A549 (cell line): ENCODE results near the gene RNF220. TPM values are rescaled to one million over a fixed set of nuclear protein-coding genes. Genes with fewer than 3 reads are reported as not detected.

ENCODE experiments used
- ATAC-seq, 2 experiments: fragments of 200-7000 bp in 1 of 2; fragments of >200 bp in 1 of 2; cut with Nextera tagmentation in 1 of 2; cut with Tn5 transposase in 1 of 2; 3 replicates each; pipeline versions ENCODE4 v1.8.0 to v1.9.1; 2018 to 2020; ENCODE audit warnings: mild to moderate bottlenecking in 1 of 2, moderate library complexity in 1 of 2
- CTCF ChIA-PET: fragments of 300-600 bp; sonication (Branson Sonifier 250); formaldehyde crosslinking; extraction: SDS; loops from one replicate; lab custom pipeline; 2021; ENCODE audit warnings: antibody characterized with exemption, inconsistent platforms; lab: Yijun Ruan, JAX
- POLR2A ChIA-PET: fragments of 350-600 bp; formaldehyde crosslinking; extraction: SDS; loops from one replicate; lab custom pipeline; 2021; ENCODE audit warnings: antibody characterized with exemption, inconsistent platforms; lab: Yijun Ruan, JAX
- DNase-seq, 2 experiments: peaks; one replicate each; pipeline versions ENCODE4 v3.0.0 to v3.0.0-alpha.2; 2011 to 2016; ENCODE audit warnings: low read depth in 1 of 2, low spot score in 1 of 2
- FAIRE-seq: peaks from 2 replicates; lab custom pipeline; 2011; peaks lifted over from hg19 to GRCh38; lab: Jason Lieb, UNC
- H3K27ac ChIP-seq, 2 experiments: fragments of >200 bp; sonication (Bioruptor Twin); formaldehyde crosslinking; 3 replicates each; pipeline ENCODE4 v1.5.1; 2016 to 2017
- H3K4me1 ChIP-seq: fragments of >200 bp; sonication (Bioruptor Twin); formaldehyde crosslinking; 3 replicates; pipeline ENCODE4 v1.6.1; 2016
- H3K4me2 ChIP-seq: fragments of >200 bp; sonication (Bioruptor Twin); formaldehyde crosslinking; 3 replicates; pipeline ENCODE4 v1.6.1; 2016
- H3K4me3 ChIP-seq: fragments of >200 bp; sonication (Bioruptor Twin); formaldehyde crosslinking; 3 replicates; pipeline ENCODE4 v1.5.1; 2016
- H3K9me3 ChIP-seq: fragments of >200 bp; sonication (Bioruptor Twin); formaldehyde crosslinking; 3 replicates; pipeline ENCODE4 v1.6.1; 2016
- CBX8 ChIP-seq: fragments of 200-600 bp; sonication (generic); IDR thresholded peaks from 2 replicates; pipeline ENCODE4 v1.6.1; 2016
- FOSB ChIP-seq: fragments of 250-450 bp; sonication (Bioruptor Pico); IDR thresholded peaks from 2 replicates; pipeline ENCODE4 v1.5.0; 2020; ENCODE audit warnings: mild to moderate bottlenecking, moderate library complexity
- FOSL2 ChIP-seq, 2 experiments: fragments of 450-650 bp in 1 of 2; fragments of >200 bp in 1 of 2; sonication (Bioruptor Twin) in 1 of 2; formaldehyde crosslinking; IDR thresholded peaks; 2 replicates each; pipeline versions ENCODE4 v1.5.0 to v1.6.1; 2016 to 2020; ENCODE audit warnings: mild to moderate bottlenecking in 1 of 2, moderate library complexity in 1 of 2
- FOXS1 ChIP-seq: fragments of 250-450 bp; sonication (Bioruptor Pico); IDR thresholded peaks from 2 replicates; pipeline ENCODE4 v1.5.0; 2020; ENCODE audit warnings: mild to moderate bottlenecking, moderate library complexity
- HDAC2 ChIP-seq: fragments of 200-600 bp; sonication (generic); IDR thresholded peaks from 2 replicates; pipeline ENCODE4 v1.6.1; 2016
- HOXB5 ChIP-seq: fragments of 250-450 bp; sonication (Bioruptor Pico); IDR thresholded peaks from 2 replicates; pipeline ENCODE4 v1.5.0; 2020; ENCODE audit warnings: mild to moderate bottlenecking, moderate library complexity
- POLR2A ChIP-seq: IDR thresholded peaks from 2 replicates; pipeline ENCODE4 v1.6.1; 2012; ENCODE audit warnings: mild to moderate bottlenecking, low read length
- RNF2 ChIP-seq: fragments of 200-600 bp; sonication (generic); IDR thresholded peaks from 2 replicates; pipeline ENCODE4 v1.6.1; 2016; ENCODE audit warnings: low read depth, mild to moderate bottlenecking, antibody characterized with exemption, moderate library complexity, borderline replicate concordance
- ZC3H11A ChIP-seq: fragments of 450-650 bp; IDR thresholded peaks from 2 replicates; pipeline ENCODE4 v1.6.1; 2014; ENCODE audit warnings: antibody characterized with exemption, mild to moderate bottlenecking
- ZNF302 ChIP-seq: fragments of 250-450 bp; sonication (Bioruptor Pico); IDR thresholded peaks from 2 replicates; pipeline ENCODE4 v1.9.0; 2021; ENCODE audit warnings: inconsistent platforms, mild to moderate bottlenecking, moderate library complexity
- WGBS: methylation state at CpG from one replicate; pipeline ENCODE4 v1.1.6; 2017; ENCODE audit errors: missing lambda C conversion rate; 5-methylcytosine and 5-hydroxymethylcytosine counted together
- polyA plus RNA-seq, 4 experiments: library from polyadenylated mRNA; depleted of rRNA in 3 of 4; stranded (reverse); fragments of >200 nt; fragmentation: RNase III in 1 of 4; extraction: RNeasy Plus Mini Kit Qiagen cat#74134 plus additional on column Dnase treatment in 1 of 4; gene quantifications; 2 replicates in 3 of 4; 3 replicates in 1 of 4; pipeline ENCODE4 v1.2.3, GENCODE V29; 2011 to 2017
- TF ChIP-seq, protein P1 (sequence below): fragments of 200-600 bp; sonication (generic); IDR thresholded peaks from 2 replicates; pipeline ENCODE4 v1.6.1; 2016; ENCODE audit warnings: antibody characterized with exemption, mild to moderate bottlenecking, moderate library complexity
- TF ChIP-seq, protein P2 (sequence below): IDR thresholded peaks from 2 replicates; pipeline ENCODE4 v1.6.1; 2012
- TF ChIP-seq, protein P3 (sequence below): IDR thresholded peaks from 2 replicates; pipeline ENCODE4 v1.6.1; 2012
- TF ChIP-seq, protein P4 (sequence below): fragments of >200 bp; sonication (Bioruptor Twin); formaldehyde crosslinking; IDR thresholded peaks from 3 replicates; pipeline ENCODE4 v1.5.1; 2016
- TF ChIP-seq, protein P5 (sequence below): fragments of 250-450 bp; sonication (Bioruptor Pico); IDR thresholded peaks from 2 replicates; pipeline ENCODE4 v1.5.0; 2021; ENCODE audit warnings: mild to moderate bottlenecking, moderate library complexity, borderline replicate concordance

RNF220 gene
- polyA plus RNA-seq, 2 of the 4 experiments (the other 2 are of a cell fraction), result 53.4 to 54.5 TPM

DNA sequence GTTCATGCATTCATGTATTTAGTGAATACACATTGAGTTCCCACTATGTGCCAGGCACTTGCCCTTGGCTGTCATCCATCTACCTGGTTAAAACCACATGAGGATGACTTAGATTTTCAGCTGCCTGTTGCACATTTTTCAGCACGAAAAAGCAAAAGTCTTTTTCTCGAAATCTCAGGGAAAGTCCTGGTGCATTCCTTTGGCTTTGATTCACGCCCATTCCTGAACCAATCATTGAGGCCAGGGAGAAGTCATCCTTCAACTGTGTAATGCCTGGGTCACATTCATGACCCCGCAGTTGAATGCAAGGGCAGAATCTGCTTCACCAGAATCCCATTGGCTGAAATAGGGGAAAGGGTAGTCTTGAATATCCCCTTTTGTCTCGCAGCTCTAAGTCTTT, 84.4 kb downstream of the RNF220 start (continued):
- TF ChIP-seq, protein P1, sequence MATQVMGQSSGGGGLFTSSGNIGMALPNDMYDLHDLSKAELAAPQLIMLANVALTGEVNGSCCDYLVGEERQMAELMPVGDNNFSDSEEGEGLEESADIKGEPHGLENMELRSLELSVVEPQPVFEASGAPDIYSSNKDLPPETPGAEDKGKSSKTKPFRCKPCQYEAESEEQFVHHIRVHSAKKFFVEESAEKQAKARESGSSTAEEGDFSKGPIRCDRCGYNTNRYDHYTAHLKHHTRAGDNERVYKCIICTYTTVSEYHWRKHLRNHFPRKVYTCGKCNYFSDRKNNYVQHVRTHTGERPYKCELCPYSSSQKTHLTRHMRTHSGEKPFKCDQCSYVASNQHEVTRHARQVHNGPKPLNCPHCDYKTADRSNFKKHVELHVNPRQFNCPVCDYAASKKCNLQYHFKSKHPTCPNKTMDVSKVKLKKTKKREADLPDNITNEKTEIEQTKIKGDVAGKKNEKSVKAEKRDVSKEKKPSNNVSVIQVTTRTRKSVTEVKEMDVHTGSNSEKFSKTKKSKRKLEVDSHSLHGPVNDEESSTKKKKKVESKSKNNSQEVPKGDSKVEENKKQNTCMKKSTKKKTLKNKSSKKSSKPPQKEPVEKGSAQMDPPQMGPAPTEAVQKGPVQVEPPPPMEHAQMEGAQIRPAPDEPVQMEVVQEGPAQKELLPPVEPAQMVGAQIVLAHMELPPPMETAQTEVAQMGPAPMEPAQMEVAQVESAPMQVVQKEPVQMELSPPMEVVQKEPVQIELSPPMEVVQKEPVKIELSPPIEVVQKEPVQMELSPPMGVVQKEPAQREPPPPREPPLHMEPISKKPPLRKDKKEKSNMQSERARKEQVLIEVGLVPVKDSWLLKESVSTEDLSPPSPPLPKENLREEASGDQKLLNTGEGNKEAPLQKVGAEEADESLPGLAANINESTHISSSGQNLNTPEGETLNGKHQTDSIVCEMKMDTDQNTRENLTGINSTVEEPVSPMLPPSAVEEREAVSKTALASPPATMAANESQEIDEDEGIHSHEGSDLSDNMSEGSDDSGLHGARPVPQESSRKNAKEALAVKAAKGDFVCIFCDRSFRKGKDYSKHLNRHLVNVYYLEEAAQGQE, result no peak
- TF ChIP-seq, protein P2, sequence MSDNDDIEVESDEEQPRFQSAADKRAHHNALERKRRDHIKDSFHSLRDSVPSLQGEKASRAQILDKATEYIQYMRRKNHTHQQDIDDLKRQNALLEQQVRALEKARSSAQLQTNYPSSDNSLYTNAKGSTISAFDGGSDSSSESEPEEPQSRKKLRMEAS, result no peak
- TF ChIP-seq, protein P3, sequence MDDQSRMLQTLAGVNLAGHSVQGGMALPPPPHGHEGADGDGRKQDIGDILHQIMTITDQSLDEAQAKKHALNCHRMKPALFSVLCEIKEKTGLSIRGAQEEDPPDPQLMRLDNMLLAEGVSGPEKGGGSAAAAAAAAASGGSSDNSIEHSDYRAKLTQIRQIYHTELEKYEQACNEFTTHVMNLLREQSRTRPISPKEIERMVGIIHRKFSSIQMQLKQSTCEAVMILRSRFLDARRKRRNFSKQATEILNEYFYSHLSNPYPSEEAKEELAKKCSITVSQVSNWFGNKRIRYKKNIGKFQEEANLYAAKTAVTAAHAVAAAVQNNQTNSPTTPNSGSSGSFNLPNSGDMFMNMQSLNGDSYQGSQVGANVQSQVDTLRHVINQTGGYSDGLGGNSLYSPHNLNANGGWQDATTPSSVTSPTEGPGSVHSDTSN, result no peak
- TF ChIP-seq HDAC2 (no peak), FOSB (CRISPR knock-in tag) (no peak)
- TF ChIP-seq, protein P4, sequence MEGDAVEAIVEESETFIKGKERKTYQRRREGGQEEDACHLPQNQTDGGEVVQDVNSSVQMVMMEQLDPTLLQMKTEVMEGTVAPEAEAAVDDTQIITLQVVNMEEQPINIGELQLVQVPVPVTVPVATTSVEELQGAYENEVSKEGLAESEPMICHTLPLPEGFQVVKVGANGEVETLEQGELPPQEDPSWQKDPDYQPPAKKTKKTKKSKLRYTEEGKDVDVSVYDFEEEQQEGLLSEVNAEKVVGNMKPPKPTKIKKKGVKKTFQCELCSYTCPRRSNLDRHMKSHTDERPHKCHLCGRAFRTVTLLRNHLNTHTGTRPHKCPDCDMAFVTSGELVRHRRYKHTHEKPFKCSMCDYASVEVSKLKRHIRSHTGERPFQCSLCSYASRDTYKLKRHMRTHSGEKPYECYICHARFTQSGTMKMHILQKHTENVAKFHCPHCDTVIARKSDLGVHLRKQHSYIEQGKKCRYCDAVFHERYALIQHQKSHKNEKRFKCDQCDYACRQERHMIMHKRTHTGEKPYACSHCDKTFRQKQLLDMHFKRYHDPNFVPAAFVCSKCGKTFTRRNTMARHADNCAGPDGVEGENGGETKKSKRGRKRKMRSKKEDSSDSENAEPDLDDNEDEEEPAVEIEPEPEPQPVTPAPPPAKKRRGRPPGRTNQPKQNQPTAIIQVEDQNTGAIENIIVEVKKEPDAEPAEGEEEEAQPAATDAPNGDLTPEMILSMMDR, result no peak
- TF ChIP-seq, protein P5, sequence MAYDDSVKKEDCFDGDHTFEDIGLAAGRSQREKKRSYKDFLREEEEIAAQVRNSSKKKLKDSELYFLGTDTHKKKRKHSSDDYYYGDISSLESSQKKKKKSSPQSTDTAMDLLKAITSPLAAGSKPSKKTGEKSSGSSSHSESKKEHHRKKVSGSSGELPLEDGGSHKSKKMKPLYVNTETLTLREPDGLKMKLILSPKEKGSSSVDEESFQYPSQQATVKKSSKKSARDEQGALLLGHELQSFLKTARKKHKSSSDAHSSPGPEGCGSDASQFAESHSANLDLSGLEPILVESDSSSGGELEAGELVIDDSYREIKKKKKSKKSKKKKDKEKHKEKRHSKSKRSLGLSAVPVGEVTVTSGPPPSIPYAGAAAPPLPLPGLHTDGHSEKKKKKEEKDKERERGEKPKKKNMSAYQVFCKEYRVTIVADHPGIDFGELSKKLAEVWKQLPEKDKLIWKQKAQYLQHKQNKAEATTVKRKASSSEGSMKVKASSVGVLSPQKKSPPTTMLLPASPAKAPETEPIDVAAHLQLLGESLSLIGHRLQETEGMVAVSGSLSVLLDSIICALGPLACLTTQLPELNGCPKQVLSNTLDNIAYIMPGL, result no peak

DNA sequence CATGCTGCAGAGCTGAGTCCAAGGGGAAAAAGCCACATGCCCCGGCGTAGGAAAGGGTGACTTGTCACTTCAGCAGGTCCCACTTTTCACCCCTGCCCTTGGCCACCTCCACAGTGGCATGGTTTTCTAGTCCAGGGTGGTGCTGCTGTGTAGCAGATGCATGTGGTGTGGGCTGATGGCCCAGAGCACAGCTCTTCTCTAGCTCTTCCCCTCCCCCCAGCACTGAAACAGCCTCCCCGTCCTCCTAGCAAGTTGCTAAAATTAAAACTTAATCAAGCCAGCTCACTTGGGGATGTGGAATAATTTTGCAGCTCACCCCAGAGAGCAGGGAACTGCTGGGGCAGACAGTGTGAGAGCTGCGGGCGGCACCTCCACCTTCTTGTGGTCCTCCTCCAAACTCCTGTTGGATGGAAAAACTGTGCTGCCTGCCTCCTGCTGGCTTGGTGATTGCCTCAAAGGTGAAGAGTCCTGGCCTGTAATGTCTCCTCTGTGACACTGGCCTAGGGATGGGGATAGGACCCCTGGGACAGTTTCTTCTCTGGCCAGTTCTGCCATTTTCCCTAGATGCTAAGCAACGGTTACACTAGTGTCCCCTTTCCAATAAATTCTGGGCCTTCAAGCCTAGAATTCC, 91.6 kb downstream of the RNF220 start:
- ChIA-PET CTCF (interaction anchor here (0.9 to 1.3 kb wide), 2 partner anchors 10 to 279 kb away, joined by 3 to 4 read pairs; no protein-coding TSS in a partner anchor), POLR2A (no interaction called here)
- no peak for DNase-seq

More for the DNA sequence above, 91.6 kb downstream of the RNF220 start:
- no peak overlapping the region for H3K4me2 ChIP-seq
- no peaks in the 10 kb centered on the region for H3K4me1 ChIP-seq
- 91% methylated on average over 6 of the region's 6 CpGs for WGBS
- no peak overlapping the region for H3K27ac ChIP-seq
- FAIRE-seq (no peak), ATAC-seq (no peak)
- no peak overlapping the region for H3K4me3 ChIP-seq
- no peaks in the 10 kb centered on the region for H3K9me3 ChIP-seq
- TF ChIP-seq HOXB5 (no peak), POLR2A (no peak), HDAC2 (no peak), CBX8 (no peak), RNF2 (no peak), FOXS1 (CRISPR knock-in tag) (no peak), ZNF302 (CRISPR knock-in tag) (no peak), ZC3H11A (no peak), FOSL2 (IDR thresholded peaks at IDR 0.05) (no peak), FOSL2 (CRISPR knock-in tag; IDR thresholded peaks at IDR 0.05) (no peak)
- TF ChIP-seq, protein P4, result no peak
